Prostate gland (tissue), 2 donors: ENCODE results near the gene FARS2. TPM values are rescaled to one million over a fixed set of nuclear protein-coding genes. Genes with fewer than 3 reads are reported as not detected.

Source experiments
- DNase-seq: peaks from one replicate; pipeline ENCODE4 v3.0.0-alpha.2; 2019; ENCODE audit warnings: low spot score
- H3K27ac ChIP-seq, 2 donors: fragments of 200-600 bp; sonication (generic); 2 replicates each; pipeline ENCODE4 v1.5.1; 2017 to 2019
- H3K27me3 ChIP-seq: fragments of 200-600 bp; sonication (generic); replicated peaks from 2 replicates; pipeline ENCODE4 v1.5.1; 2019; ENCODE audit not compliant: insufficient read depth
- H3K36me3 ChIP-seq, 2 donors: fragments of 200-600 bp; sonication (generic); 1 replicate in 1 of 2; 2 replicates in 1 of 2; pipeline versions ENCODE4 v1.5.1 to v1.8.1; 2017 to 2019
- H3K4me1 ChIP-seq: fragments of 200-600 bp; sonication (generic); replicated peaks from 2 replicates; pipeline ENCODE4 v1.5.1; 2019
- H3K4me3 ChIP-seq, 2 donors: fragments of 200-600 bp; sonication (generic); 2 replicates each; pipeline ENCODE4 v1.5.1; 2017 to 2019
- H3K9me3 ChIP-seq: fragments of 200-600 bp; sonication (generic); 2 replicates; pipeline ENCODE4 v1.5.1; 2017
- POLR2A ChIP-seq: fragments of 450-650 bp; IDR thresholded peaks from one replicate; pipeline ENCODE4 v1.6.1; 2016; ENCODE audit warnings: antibody characterized with exemption, mild to moderate bottlenecking
- POLR2AphosphoS5 ChIP-seq: sonication (generic); formaldehyde crosslinking; IDR thresholded peaks from one replicate; pipeline ENCODE4 v1.6.1; 2017; ENCODE audit warnings: antibody characterized with exemption
- WGBS: methylation state at CpG from one replicate; pipeline ENCODE4 v1.1.5; 2018; 5-methylcytosine and 5-hydroxymethylcytosine counted together
- intact Hi-C: fragments of 100-400 bp; cut with DNase I; formaldehyde crosslinking; loops from one replicate; pipeline ENCODE4 v1.14.2; 2022
- total RNA-seq, 2 donors: library from RNA; depleted of rRNA; stranded (reverse); fragments of >200 nt; gene quantifications; one replicate each; pipeline ENCODE4 v1.1.0, GENCODE V29; 2016
- TF ChIP-seq, protein P1 (sequence below), 4 experiments: fragments of 200-600 bp in 2 of 4; fragments of 450-650 bp in 2 of 4; sonication (generic) in 2 of 4; IDR thresholded peaks; 1 replicate in 3 of 4; 2 replicates in 1 of 4; pipeline ENCODE4 v1.5.1; 2016 to 2019; ENCODE audit warnings: antibody characterized with exemption in 4 of 4, mild to moderate bottlenecking in 2 of 4, moderate library complexity in 2 of 4

Gene FARS2
- total RNA-seq, 2 donors from 2014 or later, result 11.6 to 19.5 TPM

DNA sequence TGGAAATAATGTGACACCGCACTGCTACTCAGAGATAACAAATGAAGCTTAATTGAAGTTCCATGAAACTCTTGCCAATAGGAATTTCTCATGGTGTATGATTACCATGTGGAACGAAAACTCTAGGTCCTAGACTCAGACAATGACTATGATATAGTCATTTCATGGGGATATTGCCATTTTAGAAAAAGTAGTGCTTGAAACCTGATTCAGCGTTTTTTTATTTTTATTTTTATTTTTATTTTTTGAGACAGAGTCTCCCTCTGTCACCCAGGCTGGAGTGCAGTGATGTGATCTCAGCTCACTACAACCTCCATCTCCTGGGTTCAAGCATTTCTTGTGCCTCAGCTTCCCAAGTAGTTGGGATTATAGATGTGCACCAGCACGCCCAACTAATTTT, 253.9 kb downstream of the FARS2 start:
- H3K4me1 ChIP-seq, result no peaks in the 10 kb centered on the region
- intact Hi-C loops, result no loop called here
- WGBS, result 97% methylated on average over 4 of the region's 4 CpGs
- H3K27ac ChIP-seq, result no peak overlapping the region
- no peaks in the 10 kb centered on the region for H3K36me3 ChIP-seq
- H3K9me3 ChIP-seq, result no peaks in the 10 kb centered on the region
- no peak overlapping the region for H3K4me3 ChIP-seq
- TF ChIP-seq, protein P1, sequence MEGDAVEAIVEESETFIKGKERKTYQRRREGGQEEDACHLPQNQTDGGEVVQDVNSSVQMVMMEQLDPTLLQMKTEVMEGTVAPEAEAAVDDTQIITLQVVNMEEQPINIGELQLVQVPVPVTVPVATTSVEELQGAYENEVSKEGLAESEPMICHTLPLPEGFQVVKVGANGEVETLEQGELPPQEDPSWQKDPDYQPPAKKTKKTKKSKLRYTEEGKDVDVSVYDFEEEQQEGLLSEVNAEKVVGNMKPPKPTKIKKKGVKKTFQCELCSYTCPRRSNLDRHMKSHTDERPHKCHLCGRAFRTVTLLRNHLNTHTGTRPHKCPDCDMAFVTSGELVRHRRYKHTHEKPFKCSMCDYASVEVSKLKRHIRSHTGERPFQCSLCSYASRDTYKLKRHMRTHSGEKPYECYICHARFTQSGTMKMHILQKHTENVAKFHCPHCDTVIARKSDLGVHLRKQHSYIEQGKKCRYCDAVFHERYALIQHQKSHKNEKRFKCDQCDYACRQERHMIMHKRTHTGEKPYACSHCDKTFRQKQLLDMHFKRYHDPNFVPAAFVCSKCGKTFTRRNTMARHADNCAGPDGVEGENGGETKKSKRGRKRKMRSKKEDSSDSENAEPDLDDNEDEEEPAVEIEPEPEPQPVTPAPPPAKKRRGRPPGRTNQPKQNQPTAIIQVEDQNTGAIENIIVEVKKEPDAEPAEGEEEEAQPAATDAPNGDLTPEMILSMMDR (IDR thresholded peaks at IDR 0.05), result no peak
- TF ChIP-seq POLR2A (no peak), POLR2AphosphoS5 (no peak)
- DNase-seq, result no peak
- no peaks in the 10 kb centered on the region for H3K27me3 ChIP-seq

DNA sequence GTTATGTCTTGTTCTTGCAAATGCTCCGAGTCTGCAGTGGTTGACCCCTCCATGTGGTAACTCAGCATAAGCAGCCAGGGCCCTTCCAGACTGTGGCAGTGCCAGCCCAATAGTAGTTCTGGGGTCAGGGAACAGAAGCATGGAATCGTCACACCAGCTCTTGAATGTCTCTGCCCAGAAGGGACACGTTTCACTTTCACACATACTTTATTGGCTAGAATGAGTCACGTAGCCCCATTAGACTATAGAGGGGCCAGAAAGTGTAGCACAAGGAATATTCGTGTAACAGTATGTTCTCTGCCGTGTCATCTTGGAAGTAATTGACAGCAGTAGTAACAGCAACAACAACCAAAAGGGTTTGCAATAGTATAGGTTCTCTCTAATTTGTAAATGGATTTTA, 254.7 kb downstream of the FARS2 start:
- 80% methylated on average over 6 of the region's 6 CpGs for WGBS
- H3K4me3 ChIP-seq, result no peak overlapping the region
- H3K27me3 ChIP-seq, result no peaks in the 10 kb centered on the region
- no peak for DNase-seq
- no peak overlapping the region for H3K27ac ChIP-seq
- intact Hi-C loops, result no loop called here
- no peaks in the 10 kb centered on the region for H3K4me1 ChIP-seq
- no peaks in the 10 kb centered on the region for H3K36me3 ChIP-seq
- H3K9me3 ChIP-seq, result no peaks in the 10 kb centered on the region
- TF ChIP-seq POLR2A (no peak), POLR2AphosphoS5 (no peak)
- TF ChIP-seq, protein P1 (IDR thresholded peaks at IDR 0.05), result no peak

DNA sequence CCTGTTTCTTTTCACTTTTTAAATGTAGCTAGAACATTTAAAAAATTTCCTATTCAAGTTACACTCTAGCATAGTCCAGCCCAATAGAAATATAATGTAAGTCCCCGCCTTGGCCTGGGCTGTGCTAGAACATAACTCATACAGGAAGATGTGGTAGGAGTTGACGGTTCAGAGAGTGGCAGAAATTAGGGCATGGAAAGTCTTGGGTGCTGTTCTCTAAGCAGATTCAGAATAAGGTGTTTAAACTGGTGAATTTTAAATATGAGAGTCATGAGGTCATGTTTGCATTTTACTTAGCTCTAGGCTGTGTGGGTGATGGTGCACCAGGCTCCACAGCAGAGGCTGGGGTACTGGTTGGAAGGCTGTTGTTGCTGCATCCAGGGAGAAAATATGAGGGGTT, 256.5 kb downstream of the FARS2 start:
- Histone ChIP-seq H3K4me1 (no peaks in the 10 kb centered on the region), H3K27ac (no peak overlapping the region)
- TF ChIP-seq POLR2A (no peak), POLR2AphosphoS5 (no peak)
- TF ChIP-seq, protein P1 (IDR thresholded peaks at IDR 0.05), result no peak

DNA sequence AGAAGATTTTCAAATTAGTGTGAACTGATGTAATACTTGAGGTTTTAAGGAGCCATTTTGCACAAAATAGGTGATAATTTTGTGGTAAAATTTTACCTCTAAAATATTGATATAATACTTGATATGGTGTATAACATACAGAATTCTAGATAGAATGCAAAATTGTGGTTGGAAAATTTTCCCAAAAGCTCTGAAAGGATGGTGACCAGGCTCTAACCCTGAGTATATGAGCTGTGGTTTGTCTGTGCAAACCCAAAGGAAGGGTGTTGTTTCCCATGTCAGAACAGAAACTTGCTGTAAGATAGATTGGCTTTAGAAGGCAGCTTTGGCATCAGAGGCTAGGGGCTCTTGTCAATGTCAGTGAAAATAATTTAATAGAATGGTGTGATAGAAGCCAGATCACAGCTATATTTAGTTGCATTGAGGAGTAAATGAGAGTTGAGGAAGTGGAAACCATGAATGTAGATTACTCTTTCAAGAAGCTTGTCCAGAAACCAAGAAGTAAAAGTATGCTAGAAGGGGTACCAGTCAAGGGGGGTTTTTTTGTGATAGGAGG, 257.7 kb downstream of the FARS2 start:
- Histone ChIP-seq H3K36me3 (no peaks in the 10 kb centered on the region), H3K4me3 (no peak overlapping the region), H3K9me3 (no peaks in the 10 kb centered on the region), H3K4me1 (no peaks in the 10 kb centered on the region), H3K27me3 (no peaks in the 10 kb centered on the region), H3K27ac (no peak overlapping the region)
- TF ChIP-seq, protein P1 (IDR thresholded peaks at IDR 0.05), result no peak
- TF ChIP-seq POLR2A, result no peak
- TF ChIP-seq POLR2AphosphoS5, result no peak
- DNase-seq, result no peak
- intact Hi-C loops, result no loop called here

More for the DNA sequence above, 256.5 kb downstream of the FARS2 start:
- Histone ChIP-seq H3K27me3 (no peaks in the 10 kb centered on the region), H3K4me3 (no peak overlapping the region), H3K36me3 (no peaks in the 10 kb centered on the region), H3K9me3 (no peaks in the 10 kb centered on the region)
- WGBS, result 97% methylated on average over 2 of the region's 2 CpGs
- DNase-seq, result no peak
- intact Hi-C loops, result no loop called here

DNA sequence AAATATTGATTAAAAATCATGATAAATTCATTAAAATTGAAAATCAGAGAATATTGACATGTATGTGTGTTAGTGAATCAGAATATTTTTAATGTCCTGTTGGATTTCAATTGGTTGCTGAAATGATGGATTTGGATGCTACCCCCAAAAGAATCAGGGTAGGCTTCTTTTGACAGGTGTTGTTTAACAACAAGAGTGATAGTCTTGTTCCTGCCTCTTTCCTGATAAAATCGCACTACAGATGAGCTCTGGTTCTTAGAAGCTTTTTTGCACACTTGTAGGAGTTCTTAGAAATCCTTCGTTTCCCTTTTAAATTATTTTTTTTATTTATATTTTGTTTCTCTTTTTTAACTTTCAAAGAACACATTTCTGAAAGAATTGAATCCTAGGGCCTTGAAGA, 259.5 kb downstream of the FARS2 start:
- TF ChIP-seq POLR2A, result no peak
- H3K9me3 ChIP-seq, result no peaks in the 10 kb centered on the region
- H3K4me3 ChIP-seq, result no peak overlapping the region
- DNase-seq, result no peak
- H3K4me1 ChIP-seq, result no peaks in the 10 kb centered on the region
- H3K27ac ChIP-seq, result no peak overlapping the region
- intact Hi-C loops, result no loop called here
- H3K27me3 ChIP-seq, result no peaks in the 10 kb centered on the region
- WGBS, result 74% methylated on average over 2 of the region's 2 CpGs
- H3K36me3 ChIP-seq, result no peaks in the 10 kb centered on the region
